Endothelial cell (in vitro differentiated cells): ENCODE data around the gene FBXO34. TPM values are rescaled to one million over a fixed set of nuclear protein-coding genes. Genes with fewer than 3 reads are reported as not detected.

Experiments
- DNase-seq: peaks from one replicate; pipeline ENCODE4 v3.0.0; 2021; ENCODE audit warnings: low spot score
- H3K27ac Mint-ChIP-seq: one replicate; pipeline ENCODE4 v1.8.0; 2021; ENCODE audit warnings: mixed read lengths, inconsistent platforms; ENCODE audit not compliant: unreplicated experiment
- H3K27me3 Mint-ChIP-seq: one replicate; pipeline ENCODE4 v1.8.0; 2021; ENCODE audit warnings: mild to moderate bottlenecking, moderate library complexity, mixed read lengths, inconsistent platforms; ENCODE audit not compliant: unreplicated experiment
- H3K36me3 Mint-ChIP-seq: one replicate; pipeline ENCODE4 v1.8.0; 2021; ENCODE audit warnings: mild to moderate bottlenecking, low read depth, mixed read lengths, inconsistent platforms; ENCODE audit not compliant: unreplicated experiment
- H3K4me1 Mint-ChIP-seq: one replicate; pipeline ENCODE4 v1.8.0; 2021; ENCODE audit warnings: mild to moderate bottlenecking, mixed read lengths, inconsistent platforms; ENCODE audit not compliant: unreplicated experiment
- H3K4me3 Mint-ChIP-seq: one replicate; pipeline ENCODE4 v1.8.0; 2021; ENCODE audit warnings: mild to moderate bottlenecking, mixed read lengths, inconsistent platforms; ENCODE audit not compliant: unreplicated experiment
- H3K9me3 Mint-ChIP-seq: one replicate; pipeline ENCODE4 v1.8.0; 2021; ENCODE audit warnings: mixed read lengths, inconsistent platforms; ENCODE audit not compliant: unreplicated experiment
- CTCF ChIP-seq: fragments of 200-600 bp; sonication (generic); IDR thresholded peaks from one replicate; pipeline ENCODE4 v1.5.0; 2021; ENCODE audit warnings: antibody characterized with exemption; ENCODE audit not compliant: unreplicated experiment
- total RNA-seq: library from RNA; stranded (reverse); fragmentation: NEBNext Ultra II Directional; extraction: Animal tissue kit (Norgen Biotek cat#: 25700); gene quantifications from one replicate; pipeline ENCODE4 v1.2.1, GENCODE V29; 2021; ENCODE audit not compliant: unreplicated experiment

FBXO34 gene
- total RNA-seq, 1 donor from 2014 or later, result 14.2 TPM

DNA sequence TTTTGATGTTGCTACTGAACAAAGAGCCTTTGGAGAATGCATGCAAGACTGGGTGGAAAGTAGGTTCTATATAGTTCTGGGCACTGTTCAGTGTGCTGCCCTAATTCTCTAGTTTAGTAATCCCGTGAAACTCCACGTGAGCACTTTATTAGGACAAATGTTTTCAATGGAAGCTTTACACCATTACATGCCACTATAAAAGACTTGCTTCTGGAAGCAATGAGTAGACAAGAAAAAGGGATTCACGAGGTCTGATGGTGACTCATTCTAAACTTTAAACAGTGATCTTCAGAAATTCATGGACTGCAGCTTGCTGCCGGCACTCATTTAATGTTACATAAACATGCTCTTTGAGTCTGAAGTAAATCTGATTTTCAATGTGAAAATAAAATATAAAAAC lies 118.1 kb downstream of the FBXO34 start:
- no peak for TF ChIP-seq CTCF
- DNase-seq, result no peak
- no peak overlapping the region for H3K4me3 Mint-ChIP-seq
- no peaks in the 10 kb centered on the region for H3K9me3 Mint-ChIP-seq
- peaks cover under 1% of the 10 kb centered on the region for H3K4me1 Mint-ChIP-seq
- no peaks in the 10 kb centered on the region for H3K27me3 Mint-ChIP-seq
- peaks cover 14% of the 10 kb centered on the region for H3K36me3 Mint-ChIP-seq
- no peak overlapping the region for H3K27ac Mint-ChIP-seq

DNA sequence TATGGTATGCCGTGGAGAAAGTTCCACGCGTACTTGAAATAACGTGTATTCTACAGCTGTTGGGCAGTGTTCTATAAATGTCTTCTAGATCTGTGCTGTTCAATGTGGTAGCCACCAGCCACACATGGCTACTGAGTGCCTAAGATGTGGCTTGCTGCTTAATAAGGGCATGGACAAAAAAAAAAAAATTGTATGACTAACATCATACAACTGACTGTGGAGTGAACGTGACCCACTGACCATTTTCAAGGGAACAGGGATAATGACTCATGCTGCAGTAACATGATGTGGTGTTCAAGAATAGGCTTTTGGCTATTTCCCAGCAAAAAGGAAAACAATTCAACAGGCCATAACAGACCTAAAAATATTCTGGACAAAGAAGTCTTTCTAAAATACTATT lies 127.5 kb downstream of the FBXO34 start:
- no peaks in the 10 kb centered on the region for H3K27me3 Mint-ChIP-seq

DNA sequence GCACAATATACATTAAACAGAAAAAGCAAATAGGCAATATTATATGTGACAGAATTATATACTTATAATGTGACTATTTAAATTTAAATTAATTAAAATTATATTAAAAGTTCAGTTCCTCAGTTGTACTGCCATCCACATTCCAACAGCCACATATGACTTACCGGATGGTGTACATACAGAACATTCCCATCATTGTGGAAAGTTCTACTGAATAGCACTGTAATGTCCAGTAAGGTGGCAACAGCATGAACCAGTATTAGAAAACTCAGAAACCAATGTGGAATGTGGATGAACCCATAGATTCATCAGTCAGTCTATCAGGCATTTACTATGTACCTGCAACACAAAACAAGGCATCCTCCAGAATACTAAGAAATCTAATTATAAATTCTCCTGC lies 128.0 kb downstream of the FBXO34 start:
- Mint-ChIP-seq H3K27ac (no peak overlapping the region), H3K4me3 (no peak overlapping the region), H3K27me3 (no peaks in the 10 kb centered on the region), H3K9me3 (no peaks in the 10 kb centered on the region), H3K4me1 (peaks cover 12% of the 10 kb centered on the region), H3K36me3 (no peaks in the 10 kb centered on the region)
- DNase-seq, result no peak
- TF ChIP-seq CTCF, result no peak

More for the DNA sequence above, 127.5 kb downstream of the FBXO34 start:
- Mint-ChIP-seq H3K4me3 (no peak overlapping the region), H3K4me1 (peaks cover 12% of the 10 kb centered on the region), H3K9me3 (no peaks in the 10 kb centered on the region), H3K36me3 (no peaks in the 10 kb centered on the region), H3K27ac (no peak overlapping the region)
- no peak for TF ChIP-seq CTCF
- no peak for DNase-seq

- Mint-ChIP-seq H3K36me3 (no peaks in the 10 kb centered on the region), H3K4me1 (peaks cover 7% of the 10 kb centered on the region), H3K27me3 (no peaks in the 10 kb centered on the region), H3K9me3 (no peaks in the 10 kb centered on the region), H3K4me3 (no peak overlapping the region), H3K27ac (no peak overlapping the region)
- TF ChIP-seq CTCF, result no peak
- no peak for DNase-seq
Observed at GRCh38 chr14:55399852-55400251, 128.6 kb downstream of the FBXO34 start.

DNA sequence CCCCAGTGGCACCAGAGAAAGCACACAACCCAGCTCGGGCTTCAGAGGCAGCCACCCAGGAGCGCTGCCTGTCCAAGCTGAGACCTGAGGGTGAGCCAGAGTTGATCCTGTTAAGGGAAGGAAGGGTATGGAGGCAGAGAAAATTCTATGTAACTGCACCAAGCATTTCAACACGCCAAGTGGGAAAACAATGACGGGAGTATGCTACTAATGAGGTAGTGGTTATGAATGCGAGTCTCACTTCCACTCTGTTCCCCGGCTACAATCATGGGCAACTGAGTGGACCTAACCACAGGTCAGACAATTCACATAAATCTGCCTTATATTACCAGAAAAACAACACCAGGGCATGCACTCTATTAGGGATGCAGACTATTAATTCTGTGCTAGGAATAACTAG lies 130.5 kb downstream of the FBXO34 start:
- no peak overlapping the region for H3K27ac Mint-ChIP-seq
- no peaks in the 10 kb centered on the region for H3K36me3 Mint-ChIP-seq
- DNase-seq, result no peak
- H3K4me3 Mint-ChIP-seq, result no peak overlapping the region
- H3K9me3 Mint-ChIP-seq, result no peaks in the 10 kb centered on the region
- H3K27me3 Mint-ChIP-seq, result no peaks in the 10 kb centered on the region
- H3K4me1 Mint-ChIP-seq, result no peaks in the 10 kb centered on the region
- no peak for TF ChIP-seq CTCF

Other genes with a start within 250 kb of the FBXO34 start
- gene WDHD1, start 244.3 kb upstream of the FBXO34 start, total RNA-seq, result 15.0 TPM
- 23.7 TPM for gene SOCS4, start 244.2 kb upstream of the FBXO34 start, total RNA-seq
- 106 TPM for gene MAPK1IP1L, start 219.8 kb upstream of the FBXO34 start, total RNA-seq
- gene LGALS3, start 142.2 kb upstream of the FBXO34 start, total RNA-seq, result 4.1 TPM
- 12.8 TPM for gene DLGAP5, start 79.8 kb upstream of the FBXO34 start, total RNA-seq
- 14.0 TPM for gene ATG14, start 140.4 kb downstream of the FBXO34 start, total RNA-seq
- not detected for gene TBPL2, start 169.2 kb downstream of the FBXO34 start, total RNA-seq